Endothelial cell (in vitro differentiated cells): ENCODE data around the gene AUTS2. TPM values are rescaled to one million over a fixed set of nuclear protein-coding genes. Genes with fewer than 3 reads are reported as not detected.

ENCODE experiments used
- DNase-seq: peaks from one replicate; pipeline ENCODE4 v3.0.0; 2021; ENCODE audit warnings: low spot score
- H3K27ac Mint-ChIP-seq: one replicate; pipeline ENCODE4 v1.8.0; 2021; ENCODE audit warnings: mixed read lengths, inconsistent platforms; ENCODE audit not compliant: unreplicated experiment
- H3K27me3 Mint-ChIP-seq: one replicate; pipeline ENCODE4 v1.8.0; 2021; ENCODE audit warnings: mild to moderate bottlenecking, moderate library complexity, mixed read lengths, inconsistent platforms; ENCODE audit not compliant: unreplicated experiment
- H3K36me3 Mint-ChIP-seq: one replicate; pipeline ENCODE4 v1.8.0; 2021; ENCODE audit warnings: mild to moderate bottlenecking, low read depth, mixed read lengths, inconsistent platforms; ENCODE audit not compliant: unreplicated experiment
- H3K4me1 Mint-ChIP-seq: one replicate; pipeline ENCODE4 v1.8.0; 2021; ENCODE audit warnings: mild to moderate bottlenecking, mixed read lengths, inconsistent platforms; ENCODE audit not compliant: unreplicated experiment
- H3K4me3 Mint-ChIP-seq: one replicate; pipeline ENCODE4 v1.8.0; 2021; ENCODE audit warnings: mild to moderate bottlenecking, mixed read lengths, inconsistent platforms; ENCODE audit not compliant: unreplicated experiment
- H3K9me3 Mint-ChIP-seq: one replicate; pipeline ENCODE4 v1.8.0; 2021; ENCODE audit warnings: mixed read lengths, inconsistent platforms; ENCODE audit not compliant: unreplicated experiment
- total RNA-seq: library from RNA; stranded (reverse); fragmentation: NEBNext Ultra II Directional; extraction: Animal tissue kit (Norgen Biotek cat#: 25700); gene quantifications from one replicate; pipeline ENCODE4 v1.2.1, GENCODE V29; 2021; ENCODE audit not compliant: unreplicated experiment
- TF ChIP-seq, protein P1 (sequence below): fragments of 200-600 bp; sonication (generic); IDR thresholded peaks from one replicate; pipeline ENCODE4 v1.5.0; 2021; ENCODE audit warnings: antibody characterized with exemption; ENCODE audit not compliant: unreplicated experiment

The AUTS2 gene
- total RNA-seq, 1 donor from 2014 or later, result 103 TPM

GRCh38 chr7:70436790-70437350 is 838.6 kb downstream of the AUTS2 start:
- no peak for DNase-seq
- no peak overlapping the region for H3K4me3 Mint-ChIP-seq
- TF ChIP-seq, protein P1, sequence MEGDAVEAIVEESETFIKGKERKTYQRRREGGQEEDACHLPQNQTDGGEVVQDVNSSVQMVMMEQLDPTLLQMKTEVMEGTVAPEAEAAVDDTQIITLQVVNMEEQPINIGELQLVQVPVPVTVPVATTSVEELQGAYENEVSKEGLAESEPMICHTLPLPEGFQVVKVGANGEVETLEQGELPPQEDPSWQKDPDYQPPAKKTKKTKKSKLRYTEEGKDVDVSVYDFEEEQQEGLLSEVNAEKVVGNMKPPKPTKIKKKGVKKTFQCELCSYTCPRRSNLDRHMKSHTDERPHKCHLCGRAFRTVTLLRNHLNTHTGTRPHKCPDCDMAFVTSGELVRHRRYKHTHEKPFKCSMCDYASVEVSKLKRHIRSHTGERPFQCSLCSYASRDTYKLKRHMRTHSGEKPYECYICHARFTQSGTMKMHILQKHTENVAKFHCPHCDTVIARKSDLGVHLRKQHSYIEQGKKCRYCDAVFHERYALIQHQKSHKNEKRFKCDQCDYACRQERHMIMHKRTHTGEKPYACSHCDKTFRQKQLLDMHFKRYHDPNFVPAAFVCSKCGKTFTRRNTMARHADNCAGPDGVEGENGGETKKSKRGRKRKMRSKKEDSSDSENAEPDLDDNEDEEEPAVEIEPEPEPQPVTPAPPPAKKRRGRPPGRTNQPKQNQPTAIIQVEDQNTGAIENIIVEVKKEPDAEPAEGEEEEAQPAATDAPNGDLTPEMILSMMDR, result no peak
- H3K27me3 Mint-ChIP-seq, result peaks cover 4% of the 10 kb centered on the region
- H3K9me3 Mint-ChIP-seq, result no peaks in the 10 kb centered on the region
- no peaks in the 10 kb centered on the region for H3K36me3 Mint-ChIP-seq
- peaks cover 4% of the 10 kb centered on the region for H3K4me1 Mint-ChIP-seq
- no peak overlapping the region for H3K27ac Mint-ChIP-seq

DNA sequence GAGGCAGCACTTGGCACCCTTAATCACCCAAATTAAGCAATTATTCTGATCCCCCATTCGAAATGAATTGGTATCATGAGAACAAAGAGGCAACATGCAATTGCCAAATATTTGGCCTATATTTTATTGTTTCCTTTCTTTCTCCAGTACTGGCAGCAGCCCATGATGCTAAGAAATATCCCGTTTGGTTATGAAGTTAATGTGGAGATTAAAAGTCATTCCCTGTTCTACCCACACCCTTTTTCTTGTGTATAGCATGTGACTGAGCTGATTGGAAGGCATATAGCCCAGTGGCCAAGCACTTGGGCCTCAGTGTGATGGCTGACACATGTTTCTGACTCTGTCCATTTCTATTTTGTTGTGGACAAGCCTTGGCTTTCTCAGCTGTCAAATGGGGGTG is 841.4 kb downstream of the AUTS2 start:
- TF ChIP-seq, protein P1, result no peak
- peaks cover 4% of the 10 kb centered on the region for H3K4me1 Mint-ChIP-seq
- no peak overlapping the region for H3K27ac Mint-ChIP-seq
- no peaks in the 10 kb centered on the region for H3K9me3 Mint-ChIP-seq
- H3K36me3 Mint-ChIP-seq, result no peaks in the 10 kb centered on the region
- H3K4me3 Mint-ChIP-seq, result no peak overlapping the region
- DNase-seq, result no peak
- H3K27me3 Mint-ChIP-seq, result peaks cover 4% of the 10 kb centered on the region

DNA sequence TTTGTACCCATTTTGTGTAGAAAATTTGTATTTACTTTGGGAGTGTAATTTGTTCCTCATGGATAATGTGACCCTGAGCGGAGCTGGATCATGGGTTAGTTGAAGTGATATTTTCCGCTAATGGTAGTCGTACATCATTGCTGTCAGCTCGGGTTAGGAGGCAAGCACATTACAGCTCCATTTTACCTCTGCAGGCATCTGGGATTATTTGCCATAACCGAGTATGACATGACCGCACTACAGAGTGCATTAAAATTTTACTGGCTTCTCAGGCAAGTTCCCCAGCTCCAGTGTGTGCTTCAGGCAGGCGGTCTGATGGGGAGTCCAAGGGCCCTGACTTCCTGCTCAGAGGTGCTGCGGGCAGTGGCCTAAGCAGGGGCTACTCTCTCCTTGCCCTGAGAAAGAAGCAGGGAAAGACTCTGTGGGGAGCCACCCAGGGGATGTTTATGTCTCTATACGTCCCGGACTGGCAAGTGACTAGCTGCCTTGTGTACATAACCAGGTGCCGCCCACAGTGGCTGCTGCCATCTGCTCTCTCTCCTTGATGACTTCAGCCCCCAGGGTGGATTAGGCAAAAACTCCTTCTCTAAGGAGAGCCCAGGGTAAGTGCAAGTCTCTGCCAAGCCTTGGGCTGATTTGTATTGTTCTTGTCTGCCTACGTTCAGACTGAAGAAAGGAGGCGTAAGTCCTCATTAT is 848.3 kb downstream of the AUTS2 start:
- no peak overlapping the region for H3K4me3 Mint-ChIP-seq
- H3K9me3 Mint-ChIP-seq, result no peaks in the 10 kb centered on the region
- no peak overlapping the region for H3K27ac Mint-ChIP-seq
- TF ChIP-seq, protein P1, result no peak
- no peaks in the 10 kb centered on the region for H3K36me3 Mint-ChIP-seq
- no peaks in the 10 kb centered on the region for H3K4me1 Mint-ChIP-seq
- H3K27me3 Mint-ChIP-seq, result no peaks in the 10 kb centered on the region
- no peak for DNase-seq

GRCh38 chr7:70448312-70448906 is 850.1 kb downstream of the AUTS2 start:
- no peak overlapping the region for H3K4me3 Mint-ChIP-seq

More at GRCh38 chr7:70448312-70448906, 850.1 kb downstream of the AUTS2 start:
- Mint-ChIP-seq H3K4me1 (no peaks in the 10 kb centered on the region), H3K9me3 (no peaks in the 10 kb centered on the region), H3K27me3 (no peaks in the 10 kb centered on the region), H3K36me3 (peaks cover 3% of the 10 kb centered on the region), H3K27ac (no peak overlapping the region)
- no peak for DNase-seq
- TF ChIP-seq, protein P1, result no peak
